ENCODE data around the gene GABRB1.

DNA sequence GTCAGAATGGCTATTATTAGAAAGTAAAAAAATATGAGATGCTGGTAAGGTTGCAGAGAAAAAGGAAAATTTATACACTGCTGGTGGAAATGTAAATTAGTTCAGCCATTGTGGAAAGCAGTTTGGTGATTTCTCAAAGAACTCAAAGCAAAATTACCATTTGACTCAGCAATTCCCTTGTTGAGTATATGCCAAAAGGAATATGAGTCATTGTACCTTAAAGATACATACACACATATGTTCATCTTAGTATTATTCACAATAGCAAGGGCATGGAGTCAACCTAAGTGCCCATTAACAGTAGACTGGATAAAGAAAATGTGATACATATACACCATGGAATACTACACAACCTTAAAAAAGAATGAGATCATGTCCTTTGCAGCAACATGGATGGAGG lies 284.0 kb downstream of the GABRB1 start:
- TF ChIP-seq EP300 (IDR thresholded peaks at IDR 0.05) (no peak), POLR2A (IDR thresholded peaks at IDR 0.05; ENCODE audit: low read depth) (no peak)
- TF ChIP-seq, protein P1, sequence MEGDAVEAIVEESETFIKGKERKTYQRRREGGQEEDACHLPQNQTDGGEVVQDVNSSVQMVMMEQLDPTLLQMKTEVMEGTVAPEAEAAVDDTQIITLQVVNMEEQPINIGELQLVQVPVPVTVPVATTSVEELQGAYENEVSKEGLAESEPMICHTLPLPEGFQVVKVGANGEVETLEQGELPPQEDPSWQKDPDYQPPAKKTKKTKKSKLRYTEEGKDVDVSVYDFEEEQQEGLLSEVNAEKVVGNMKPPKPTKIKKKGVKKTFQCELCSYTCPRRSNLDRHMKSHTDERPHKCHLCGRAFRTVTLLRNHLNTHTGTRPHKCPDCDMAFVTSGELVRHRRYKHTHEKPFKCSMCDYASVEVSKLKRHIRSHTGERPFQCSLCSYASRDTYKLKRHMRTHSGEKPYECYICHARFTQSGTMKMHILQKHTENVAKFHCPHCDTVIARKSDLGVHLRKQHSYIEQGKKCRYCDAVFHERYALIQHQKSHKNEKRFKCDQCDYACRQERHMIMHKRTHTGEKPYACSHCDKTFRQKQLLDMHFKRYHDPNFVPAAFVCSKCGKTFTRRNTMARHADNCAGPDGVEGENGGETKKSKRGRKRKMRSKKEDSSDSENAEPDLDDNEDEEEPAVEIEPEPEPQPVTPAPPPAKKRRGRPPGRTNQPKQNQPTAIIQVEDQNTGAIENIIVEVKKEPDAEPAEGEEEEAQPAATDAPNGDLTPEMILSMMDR (IDR thresholded peaks at IDR 0.05): no peak
